Karpas-422 (cell line): ENCODE results near the gene MAMDC4. TPM values are rescaled to one million over a fixed set of nuclear protein-coding genes. Genes with fewer than 3 reads are reported as not detected.

Source experiments
- DNase-seq: peaks from one replicate; pipeline ENCODE4 v3.0.0-alpha.2; 2015
- H2AFZ ChIP-seq: fragments of 200-600 bp; sonication (generic); 2 replicates; pipeline ENCODE4 v1.6.1; 2014; ENCODE audit warnings: antibody characterized with exemption, low read length, mixed read lengths
- H3K27ac ChIP-seq: fragments of 200-600 bp; sonication (generic); 2 replicates; pipeline ENCODE4 v1.5.1; 2014; ENCODE audit warnings: mild to moderate bottlenecking, low read length, moderate library complexity
- H3K27me3 ChIP-seq: fragments of 200-600 bp; sonication (generic); 2 replicates; pipeline ENCODE4 v1.6.1; 2014; ENCODE audit warnings: low read length, mixed read lengths
- H3K36me3 ChIP-seq: fragments of 200-600 bp; sonication (generic); 2 replicates; pipeline ENCODE4 v1.6.1; 2014; ENCODE audit warnings: low read length, mixed read lengths; ENCODE audit not compliant: insufficient read depth
- H3K4me1 ChIP-seq: fragments of 200-600 bp; sonication (generic); 2 replicates; pipeline ENCODE4 v1.6.1; 2014; ENCODE audit warnings: mild to moderate bottlenecking, low read length, mixed read lengths
- H3K4me2 ChIP-seq: fragments of 200-600 bp; sonication (generic); 2 replicates; pipeline ENCODE4 v1.6.1; 2014; ENCODE audit warnings: low read length, low read depth, mild to moderate bottlenecking; ENCODE audit not compliant: poor library complexity, severe bottlenecking
- H3K4me3 ChIP-seq: fragments of 200-600 bp; sonication (generic); 2 replicates; pipeline ENCODE4 v1.5.1; 2014; ENCODE audit warnings: mild to moderate bottlenecking, antibody characterized with exemption, low read length, mixed read lengths
- H3K79me2 ChIP-seq: fragments of 200-600 bp; sonication (generic); 2 replicates; pipeline ENCODE4 v1.6.1; 2014; ENCODE audit warnings: mild to moderate bottlenecking, low read length, mixed read lengths
- H3K9ac ChIP-seq: fragments of 200-600 bp; sonication (generic); 2 replicates; pipeline ENCODE4 v1.6.0; 2014; ENCODE audit warnings: low read length
- H3K9me2 ChIP-seq: fragments of 200-600 bp; sonication (generic), shearing (Covaris generic); replicated peaks from 2 replicates; pipeline ENCODE4 v1.6.0; 2014; ENCODE audit warnings: mild to moderate bottlenecking, low read length, moderate library complexity; ENCODE audit not compliant: insufficient read depth
- H3K9me3 ChIP-seq: fragments of 300-700, 200-600 bp; sonication (generic); 2 replicates; pipeline ENCODE4 v1.6.1; 2014; ENCODE audit warnings: low read length, mixed read lengths
- H4K20me1 ChIP-seq: fragments of 200-600 bp; sonication (generic); 2 replicates; pipeline ENCODE4 v1.6.1; 2014; ENCODE audit warnings: mild to moderate bottlenecking, antibody characterized with exemption, low read length, low read depth; ENCODE audit not compliant: insufficient read depth
- total RNA-seq: library from RNA; depleted of rRNA; stranded (reverse); fragments of >200 nt; shearing (Covaris generic); gene quantifications from 2 replicates; pipeline ENCODE4 v1.2.3, GENCODE V29; 2014; ENCODE audit warnings: low replicate concordance

The MAMDC4 gene
- total RNA-seq, 1 experiment from 2014 or later, result 7.9 TPM

DNA sequence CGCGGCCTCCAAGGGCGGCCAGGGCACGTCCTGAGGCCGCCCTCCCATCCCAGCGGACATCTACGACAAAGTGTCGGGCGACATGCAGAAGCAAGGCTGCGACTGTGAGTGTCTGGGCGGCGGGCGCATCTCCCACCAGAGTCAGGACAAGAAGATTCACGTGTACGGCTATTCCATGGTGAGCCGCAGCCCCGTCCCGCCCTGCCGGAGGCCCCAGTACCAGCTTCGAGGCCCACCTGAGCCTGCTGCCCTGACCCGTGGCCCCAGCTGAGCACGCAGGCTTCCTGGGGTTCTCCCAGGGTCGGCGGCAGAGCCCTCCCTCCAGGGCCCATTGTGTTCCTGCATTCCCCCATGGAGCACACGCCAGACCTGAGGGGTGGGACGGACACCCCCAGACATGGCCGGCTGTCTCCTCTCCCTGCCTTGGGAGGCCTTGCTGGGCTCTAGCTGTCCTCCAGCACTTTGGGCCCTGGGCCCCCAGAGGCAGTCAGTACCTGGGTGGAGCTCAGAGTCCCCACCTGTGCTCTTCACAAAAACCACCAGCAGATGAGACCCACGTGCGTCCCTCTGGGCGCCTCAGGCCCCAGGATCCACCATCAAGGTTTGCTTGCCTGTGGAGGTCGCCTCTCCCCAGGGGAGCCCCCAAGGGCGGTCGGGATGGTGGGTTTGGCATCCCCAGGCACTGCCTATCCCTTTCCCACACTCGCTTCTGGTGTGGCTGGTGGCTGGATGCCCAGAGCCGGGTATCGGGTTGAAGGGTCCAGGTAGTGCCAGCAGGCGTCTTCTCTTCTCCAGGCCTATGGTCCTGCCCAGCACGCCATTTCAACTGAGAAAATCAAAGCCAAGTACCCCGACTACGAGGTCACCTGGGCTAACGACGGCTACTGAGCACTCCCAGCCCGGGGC is 1.9 kb upstream of the MAMDC4 start:
- H3K27me3 ChIP-seq, result no peaks in the 10 kb centered on the region
- H3K9me2 ChIP-seq, result no peaks in the 10 kb centered on the region
- H3K4me3 ChIP-seq, result peak overlapping the region; percentile 79
- no peaks in the 10 kb centered on the region for H3K79me2 ChIP-seq
- peak overlapping the region; percentile 65 for H3K9ac ChIP-seq
- peak overlapping the region; percentile 74 for H3K4me2 ChIP-seq
- DNase-seq, result no peak
- H3K36me3 ChIP-seq, result peaks cover 3% of the 10 kb centered on the region; the same call in 1 of the 2 replicates
- H4K20me1 ChIP-seq, result peaks cover 13% of the 10 kb centered on the region
- peaks cover 15% of the 10 kb centered on the region for H3K4me1 ChIP-seq
- H3K9me3 ChIP-seq, result no peaks in the 10 kb centered on the region
- H2AFZ ChIP-seq, result no peak overlapping the region
- H3K27ac ChIP-seq, result no peak overlapping the region

- no peaks in the 10 kb centered on the region for H3K27me3 ChIP-seq
- peaks cover 15% of the 10 kb centered on the region for H3K4me1 ChIP-seq
- no peak overlapping the region for H3K9ac ChIP-seq
- no peak overlapping the region for H3K4me3 ChIP-seq
- no peak overlapping the region for H3K27ac ChIP-seq
- no peaks in the 10 kb centered on the region for H3K9me3 ChIP-seq
- no peak for DNase-seq
- no peaks in the 10 kb centered on the region for H3K9me2 ChIP-seq
- no peak overlapping the region for H2AFZ ChIP-seq
- H3K79me2 ChIP-seq, result no peaks in the 10 kb centered on the region
- peaks cover 13% of the 10 kb centered on the region for H4K20me1 ChIP-seq
- H3K36me3 ChIP-seq, result peaks cover 3% of the 10 kb centered on the region; the same call in 1 of the 2 replicates
- H3K4me2 ChIP-seq, result no peak overlapping the region
Observed at GRCh38 chr9:136850866-136851775, 1.0 kb upstream of the MAMDC4 start.

DNA sequence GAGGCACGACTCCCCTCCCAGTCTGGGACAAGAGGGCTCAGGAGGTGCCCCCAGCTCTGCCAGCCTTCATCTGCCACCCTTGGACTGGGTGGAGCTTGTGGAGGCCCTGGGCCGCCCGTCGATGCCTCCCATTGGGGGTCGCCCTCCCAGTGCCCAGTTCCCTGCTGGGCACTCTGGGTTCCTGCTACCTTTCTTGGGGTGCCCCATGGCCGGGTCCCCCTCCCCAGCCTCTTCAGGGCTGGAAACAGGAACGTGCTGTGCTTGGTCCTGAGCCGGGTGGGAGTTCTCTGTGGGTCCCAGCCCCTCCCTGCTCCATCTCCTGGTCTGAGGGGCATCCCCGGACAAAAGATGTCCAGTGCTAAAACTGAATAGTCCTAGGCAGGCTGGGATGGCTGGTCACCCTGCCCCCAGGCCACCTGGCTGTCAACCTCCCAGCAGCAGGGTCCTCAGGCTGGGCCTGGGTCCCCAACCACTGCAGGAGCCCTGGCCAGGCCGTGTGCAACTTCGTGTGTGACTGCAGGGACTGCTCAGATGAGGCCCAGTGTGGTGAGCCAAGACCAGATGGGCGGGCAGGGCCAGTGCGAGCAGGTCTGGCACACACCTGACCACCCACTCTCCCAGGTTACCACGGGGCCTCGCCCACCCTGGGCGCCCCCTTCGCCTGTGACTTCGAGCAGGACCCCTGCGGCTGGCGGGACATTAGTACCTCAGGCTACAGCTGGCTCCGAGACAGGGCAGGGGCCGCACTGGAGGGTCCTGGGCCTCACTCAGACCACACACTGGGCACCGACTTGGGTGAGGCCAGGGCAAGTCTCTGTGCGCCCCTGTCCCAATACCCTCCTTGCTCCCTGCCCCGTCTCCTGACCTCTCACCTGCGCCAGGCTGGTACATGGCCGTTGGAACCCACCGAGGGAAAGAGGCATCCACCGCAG is 784 bp downstream of the MAMDC4 start:
- Histone ChIP-seq H3K4me3 (no peak overlapping the region), H3K4me2 (no peak overlapping the region), H3K9me2 (no peaks in the 10 kb centered on the region), H3K27me3 (no peaks in the 10 kb centered on the region), H2AFZ (no peak overlapping the region), H3K27ac (no peak overlapping the region), H3K79me2 (no peaks in the 10 kb centered on the region), H3K4me1 (peaks cover 10% of the 10 kb centered on the region), H3K9me3 (no peaks in the 10 kb centered on the region), H4K20me1 (peaks cover 13% of the 10 kb centered on the region), H3K9ac (no peak overlapping the region), H3K36me3 (peaks cover 3% of the 10 kb centered on the region; the same call in 1 of the 2 replicates)
- no peak for DNase-seq

DNA sequence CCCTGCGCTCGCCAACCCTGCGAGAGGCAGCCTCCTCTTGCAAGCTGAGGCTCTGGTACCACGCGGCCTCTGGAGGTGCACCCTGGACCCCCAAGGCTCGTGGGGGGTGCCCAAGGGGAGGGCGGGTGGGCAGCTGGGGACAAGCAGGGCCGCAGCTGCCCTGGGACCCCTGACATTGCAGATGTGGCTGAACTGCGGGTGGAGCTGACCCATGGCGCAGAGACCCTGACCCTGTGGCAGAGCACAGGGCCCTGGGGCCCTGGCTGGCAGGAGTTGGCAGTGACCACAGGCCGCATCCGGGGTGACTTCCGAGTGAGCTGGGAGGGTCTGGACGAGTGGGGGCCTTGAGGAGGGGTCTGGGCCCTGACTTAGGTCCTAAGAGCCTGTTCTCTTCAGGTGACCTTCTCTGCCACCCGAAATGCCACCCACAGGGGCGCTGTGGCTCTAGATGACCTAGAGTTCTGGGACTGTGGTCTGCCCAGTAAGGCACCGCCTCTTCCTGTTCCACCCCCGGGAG is 1.5 kb downstream of the MAMDC4 start:
- Histone ChIP-seq H3K9me3 (no peaks in the 10 kb centered on the region), H3K4me1 (peaks cover 9% of the 10 kb centered on the region), H4K20me1 (peaks cover 13% of the 10 kb centered on the region), H3K79me2 (no peaks in the 10 kb centered on the region), H3K36me3 (peaks cover 3% of the 10 kb centered on the region; the same call in 1 of the 2 replicates), H3K9ac (no peak overlapping the region), H3K4me3 (no peak overlapping the region), H2AFZ (no peak overlapping the region), H3K9me2 (no peaks in the 10 kb centered on the region), H3K27me3 (no peaks in the 10 kb centered on the region), H3K27ac (no peak overlapping the region), H3K4me2 (no peak overlapping the region)
- DNase-seq, result peak; percentile 64

- H3K79me2 ChIP-seq, result no peaks in the 10 kb centered on the region
- H3K27ac ChIP-seq, result no peak overlapping the region
- no peak overlapping the region for H3K9ac ChIP-seq
- no peak overlapping the region for H3K4me3 ChIP-seq
- H4K20me1 ChIP-seq, result peaks cover 13% of the 10 kb centered on the region
- H3K4me1 ChIP-seq, result peaks cover 9% of the 10 kb centered on the region
- no peak overlapping the region for H3K4me2 ChIP-seq
- DNase-seq, result no peak
- H3K9me2 ChIP-seq, result no peaks in the 10 kb centered on the region
- peaks cover 3% of the 10 kb centered on the region; the same call in 1 of the 2 replicates for H3K36me3 ChIP-seq
- no peak overlapping the region for H2AFZ ChIP-seq
- no peaks in the 10 kb centered on the region for H3K9me3 ChIP-seq
- H3K27me3 ChIP-seq, result no peaks in the 10 kb centered on the region
Observed at GRCh38 chr9:136854113-136854841, 2.1 kb downstream of the MAMDC4 start.

DNA sequence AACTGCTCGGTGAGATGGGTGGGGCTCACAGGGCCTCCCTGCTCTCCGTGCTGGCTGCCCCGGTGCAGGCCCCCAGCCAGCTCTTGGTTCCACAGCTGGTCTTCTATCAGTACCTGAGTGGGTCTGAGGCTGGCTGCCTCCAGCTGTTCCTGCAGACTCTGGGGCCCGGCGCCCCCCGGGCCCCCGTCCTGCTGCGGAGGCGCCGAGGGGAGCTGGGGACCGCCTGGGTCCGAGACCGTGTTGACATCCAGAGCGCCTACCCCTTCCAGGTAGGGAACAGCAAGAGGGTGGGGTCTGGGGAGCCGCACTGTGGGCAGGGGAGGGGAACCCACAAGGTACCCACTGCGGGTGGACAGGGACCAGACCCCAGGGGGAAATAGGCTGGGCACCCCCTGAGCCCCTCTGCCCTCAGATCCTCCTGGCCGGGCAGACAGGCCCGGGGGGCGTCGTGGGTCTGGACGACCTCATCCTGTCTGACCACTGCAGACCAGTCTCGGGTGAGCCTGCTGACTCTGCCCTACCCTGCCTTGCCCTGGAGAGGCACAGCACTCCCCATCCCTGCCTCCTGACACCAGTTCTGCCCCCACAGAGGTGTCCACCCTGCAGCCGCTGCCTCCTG is 2.8 kb downstream of the MAMDC4 start:
- DNase-seq, result no peak
- Histone ChIP-seq H3K36me3 (peaks cover 3% of the 10 kb centered on the region; the same call in 1 of the 2 replicates), H3K4me1 (peaks cover 10% of the 10 kb centered on the region), H3K27me3 (no peaks in the 10 kb centered on the region), H3K4me3 (no peak overlapping the region), H3K79me2 (no peaks in the 10 kb centered on the region), H3K9me3 (no peaks in the 10 kb centered on the region), H4K20me1 (peaks cover 10% of the 10 kb centered on the region), H2AFZ (no peak overlapping the region), H3K9me2 (no peaks in the 10 kb centered on the region), H3K4me2 (no peak overlapping the region), H3K27ac (no peak overlapping the region), H3K9ac (no peak overlapping the region)
